Neural progenitor cell (in vitro differentiated cells): Measurements from ENCODE around the gene KRT6C.

Source experiments
- EZH2 ChIP-seq: fragments of 200-600 bp; sonication (generic); IDR thresholded peaks from 2 replicates; pipeline ENCODE4 v1.6.1; 2017; ENCODE audit warnings: antibody characterized with exemption, mild to moderate bottlenecking, moderate library complexity
- TF ChIP-seq, protein P1 (sequence below): fragments of 200-600 bp; sonication (generic); IDR thresholded peaks from 2 replicates; pipeline ENCODE4 v1.5.1; 2017; ENCODE audit warnings: antibody characterized with exemption, mild to moderate bottlenecking

DNA sequence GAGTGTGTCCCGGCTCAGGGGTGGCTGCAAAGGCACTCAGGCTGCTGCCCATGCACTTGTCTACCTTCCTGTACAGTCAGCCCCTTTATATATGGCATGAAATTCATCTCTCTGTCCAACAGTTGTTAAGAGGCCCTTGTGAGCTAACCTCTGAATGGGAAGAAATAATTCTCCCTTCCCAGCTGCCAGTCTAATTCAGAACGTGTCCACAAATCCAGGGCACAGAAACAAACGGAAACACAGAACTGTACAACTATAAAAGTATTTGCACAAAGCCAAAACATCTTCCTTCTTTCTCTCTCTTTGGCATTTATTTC, 45.7 kb upstream of the KRT6C start:
- TF ChIP-seq, protein P1, sequence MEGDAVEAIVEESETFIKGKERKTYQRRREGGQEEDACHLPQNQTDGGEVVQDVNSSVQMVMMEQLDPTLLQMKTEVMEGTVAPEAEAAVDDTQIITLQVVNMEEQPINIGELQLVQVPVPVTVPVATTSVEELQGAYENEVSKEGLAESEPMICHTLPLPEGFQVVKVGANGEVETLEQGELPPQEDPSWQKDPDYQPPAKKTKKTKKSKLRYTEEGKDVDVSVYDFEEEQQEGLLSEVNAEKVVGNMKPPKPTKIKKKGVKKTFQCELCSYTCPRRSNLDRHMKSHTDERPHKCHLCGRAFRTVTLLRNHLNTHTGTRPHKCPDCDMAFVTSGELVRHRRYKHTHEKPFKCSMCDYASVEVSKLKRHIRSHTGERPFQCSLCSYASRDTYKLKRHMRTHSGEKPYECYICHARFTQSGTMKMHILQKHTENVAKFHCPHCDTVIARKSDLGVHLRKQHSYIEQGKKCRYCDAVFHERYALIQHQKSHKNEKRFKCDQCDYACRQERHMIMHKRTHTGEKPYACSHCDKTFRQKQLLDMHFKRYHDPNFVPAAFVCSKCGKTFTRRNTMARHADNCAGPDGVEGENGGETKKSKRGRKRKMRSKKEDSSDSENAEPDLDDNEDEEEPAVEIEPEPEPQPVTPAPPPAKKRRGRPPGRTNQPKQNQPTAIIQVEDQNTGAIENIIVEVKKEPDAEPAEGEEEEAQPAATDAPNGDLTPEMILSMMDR = no peak
- no peak for TF ChIP-seq EZH2
